ENCODE data around the gene MAGI2.

GRCh38 chr7:79320741-79321473, 132.6 kb downstream of the MAGI2 start:
- TF ChIP-seq CTCF (IDR thresholded peaks at IDR 0.05): no peak
- no peak for TF ChIP-seq POLR2A (IDR thresholded peaks at IDR 0.05)
